Ishikawa (cell line): ENCODE results near the gene LRRC32.

Source experiments
- CEBPB ChIP-seq: IDR thresholded peaks from 2 replicates; pipeline ENCODE4 v1.6.1; 2012
- CREB1 ChIP-seq: IDR thresholded peaks from 2 replicates; pipeline ENCODE4 v1.6.1; 2012; ENCODE audit warnings: low read depth
- EGR1 ChIP-seq: IDR thresholded peaks from 2 replicates; pipeline ENCODE4 v1.6.1; 2012
- EP300 ChIP-seq: IDR thresholded peaks from 2 replicates; pipeline ENCODE4 v1.6.1; 2012; ENCODE audit warnings: borderline replicate concordance
- FOXM1 ChIP-seq: IDR thresholded peaks from 2 replicates; pipeline ENCODE4 v1.6.1; 2012; ENCODE audit warnings: low read depth, borderline replicate concordance
- MAX ChIP-seq: IDR thresholded peaks from 2 replicates; pipeline ENCODE4 v1.6.1; 2012
- NFIC ChIP-seq: IDR thresholded peaks from 2 replicates; pipeline ENCODE4 v1.6.1; 2012
- RAD21 ChIP-seq: IDR thresholded peaks from 2 replicates; pipeline ENCODE4 v1.6.1; 2012; ENCODE audit warnings: low read depth
- REST ChIP-seq: IDR thresholded peaks from 2 replicates; pipeline ENCODE4 v1.6.1; 2012; ENCODE audit warnings: low read depth, mild to moderate bottlenecking
- TAF1 ChIP-seq: IDR thresholded peaks from 2 replicates; pipeline ENCODE4 v1.6.1; 2012; ENCODE audit warnings: low read depth, mild to moderate bottlenecking
- TCF12 ChIP-seq: IDR thresholded peaks from 2 replicates; pipeline ENCODE4 v1.6.1; 2012; ENCODE audit warnings: low read depth
- TEAD4 ChIP-seq: IDR thresholded peaks from 2 replicates; pipeline ENCODE4 v1.6.1; 2012
- USF1 ChIP-seq: IDR thresholded peaks from 2 replicates; pipeline ENCODE4 v1.6.1; 2012
- YY1 ChIP-seq: IDR thresholded peaks from 2 replicates; pipeline ENCODE4 v1.6.1; 2012; ENCODE audit warnings: low read depth
- ZBTB7A ChIP-seq: IDR thresholded peaks from 2 replicates; pipeline ENCODE4 v1.6.1; 2012; ENCODE audit warnings: low read depth

The LRRC32 gene

GRCh38 chr11:76672431-76673175 lies 2.1 kb upstream of the LRRC32 start:
- no peak for TF ChIP-seq FOXM1
- TF ChIP-seq EGR1: no peak
- no peak for TF ChIP-seq NFIC
- TF ChIP-seq TAF1: no peak
- TF ChIP-seq RAD21: no peak
- TF ChIP-seq EP300: no peak
- no peak for TF ChIP-seq USF1
- TF ChIP-seq TEAD4: no peak
- TF ChIP-seq YY1: no peak
- no peak for TF ChIP-seq CREB1
- no peak for TF ChIP-seq CEBPB
- no peak for TF ChIP-seq ZBTB7A
- TF ChIP-seq MAX: no peak
- TF ChIP-seq TCF12: no peak

GRCh38 chr11:76671626-76672309 lies 1.2 kb upstream of the LRRC32 start:
- TF ChIP-seq MAX (no peak), YY1 (no peak), FOXM1 (no peak), USF1 (no peak), CREB1 (no peak), TEAD4 (no peak), TAF1 (no peak), RAD21 (no peak), EP300 (no peak)

- TF ChIP-seq ZBTB7A: no peak
- no peak for TF ChIP-seq YY1
- TF ChIP-seq NFIC: no peak
- no peak for TF ChIP-seq CREB1
- TF ChIP-seq TCF12: no peak
- no peak for TF ChIP-seq USF1
- TF ChIP-seq FOXM1: no peak
- TF ChIP-seq EGR1: no peak
- TF ChIP-seq REST: no peak
- no peak for TF ChIP-seq TAF1
- no peak for TF ChIP-seq EP300
- TF ChIP-seq CEBPB: no peak
- no peak for TF ChIP-seq TEAD4
- TF ChIP-seq RAD21: no peak
Observed at GRCh38 chr11:76671237-76671592, 668 bp upstream of the LRRC32 start.

- no peak for TF ChIP-seq CREB1
- TF ChIP-seq YY1: no peak
- no peak for TF ChIP-seq TAF1
- no peak for TF ChIP-seq EP300
- TF ChIP-seq TCF12: no peak
- no peak for TF ChIP-seq ZBTB7A
- TF ChIP-seq USF1: no peak
- TF ChIP-seq TEAD4: no peak
- no peak for TF ChIP-seq CEBPB
- no peak for TF ChIP-seq RAD21
- no peak for TF ChIP-seq NFIC
- no peak for TF ChIP-seq FOXM1
- no peak for TF ChIP-seq REST
Observed at GRCh38 chr11:76669901-76670484, 554 bp downstream of the LRRC32 start.
